GM23338 (cell line): ENCODE data around the gene SLC47A1. TPM values are rescaled to one million over a fixed set of nuclear protein-coding genes. Genes with fewer than 3 reads are reported as not detected.

Experiments
- ATAC-seq: fragments of 200-7000 bp; cut with Tn5 transposase; 3 replicates; pipeline ENCODE4 v1.9.1; 2020
- DNase-seq: peaks from one replicate; pipeline ENCODE4 v3.0.0-alpha.2; 2015; ENCODE audit warnings: low spot score
- H2AFZ ChIP-seq: fragments of 200-600 bp; sonication (generic); 2 replicates; pipeline ENCODE4 v1.8.0; 2016; ENCODE audit warnings: antibody characterized with exemption, mild to moderate bottlenecking, moderate library complexity
- H3F3A ChIP-seq: fragments of 200-600 bp; sonication (generic); replicated peaks from 2 replicates; pipeline ENCODE4 v1.8.0; 2017; ENCODE audit warnings: antibody characterized with exemption, mixed run types, low read depth
- H3K27ac ChIP-seq: fragments of 200-600 bp; sonication (generic); 2 replicates; pipeline ENCODE4 v1.6.1; 2016; ENCODE audit warnings: low read depth
- H3K27me3 ChIP-seq: fragments of 200-600 bp; sonication (generic); 2 replicates; pipeline ENCODE4 v1.8.0; 2016; ENCODE audit warnings: mild to moderate bottlenecking, mixed run types, moderate library complexity; ENCODE audit not compliant: insufficient read depth
- H3K36me3 ChIP-seq: fragments of 200-600 bp; sonication (generic); 2 replicates; pipeline ENCODE4 v1.8.0; 2016; ENCODE audit warnings: mild to moderate bottlenecking; ENCODE audit not compliant: insufficient read depth
- H3K4me1 ChIP-seq: fragments of 200-600 bp; sonication (generic); 2 replicates; pipeline ENCODE4 v1.8.0; 2016; ENCODE audit warnings: mild to moderate bottlenecking, moderate library complexity; ENCODE audit not compliant: insufficient read depth
- H3K4me2 ChIP-seq: fragments of 200-600 bp; sonication (generic); 2 replicates; pipeline ENCODE4 v1.7.1; 2017; ENCODE audit warnings: mixed run types
- H3K4me3 ChIP-seq: fragments of 200-600 bp; sonication (generic); 2 replicates; pipeline ENCODE4 v1.6.1; 2016; ENCODE audit warnings: mixed run types
- H3K79me2 ChIP-seq: fragments of 200-600 bp; sonication (generic); replicated peaks from 2 replicates; pipeline ENCODE4 v1.8.0; 2017; ENCODE audit warnings: mild to moderate bottlenecking; ENCODE audit not compliant: insufficient read depth
- H3K9me2 ChIP-seq: fragments of 200-600 bp; sonication (generic); 2 replicates; pipeline ENCODE4 v1.8.0; 2017; ENCODE audit not compliant: insufficient read depth
- H4K20me1 ChIP-seq: fragments of 200-600 bp; sonication (generic); replicated peaks from 2 replicates; pipeline ENCODE4 v1.8.0; 2017; ENCODE audit warnings: mild to moderate bottlenecking; ENCODE audit not compliant: insufficient read depth
- H3K27ac Mint-ChIP-seq: 2 replicates; pipeline ENCODE4 v1.8.0; 2020; ENCODE audit warnings: inconsistent platforms, mild to moderate bottlenecking, moderate library complexity, mixed read lengths
- H3K27me3 Mint-ChIP-seq: 3 replicates; pipeline ENCODE4 v1.8.0; 2022; ENCODE audit warnings: low read depth, mild to moderate bottlenecking, moderate library complexity, mixed read lengths, inconsistent platforms; ENCODE audit not compliant: insufficient read depth, poor library complexity
- H3K36me3 Mint-ChIP-seq: 3 replicates; pipeline ENCODE4 v1.8.0; 2021; ENCODE audit warnings: low read depth, mild to moderate bottlenecking, inconsistent platforms, moderate library complexity, mixed read lengths
- H3K4me1 Mint-ChIP-seq: 3 replicates; pipeline ENCODE4 v1.8.0; 2020; ENCODE audit warnings: mild to moderate bottlenecking, inconsistent platforms, mixed read lengths
- H3K4me3 Mint-ChIP-seq: 3 replicates; pipeline ENCODE4 v1.8.0; 2021; ENCODE audit warnings: moderate library complexity, mild to moderate bottlenecking, inconsistent platforms, mixed read lengths
- H3K9me3 Mint-ChIP-seq: 3 replicates; pipeline ENCODE4 v1.8.0; 2020; ENCODE audit warnings: moderate library complexity, mild to moderate bottlenecking, inconsistent platforms, mixed read lengths
- CTCF ChIP-seq, 2 experiments: fragments of 200-600 bp in 1 of 2; sonication (generic) in 1 of 2; conservative IDR thresholded peaks; 2 replicates each; pipeline versions ENCODE4 v1.5.1 to v1.6.1; 2016 to 2017; ENCODE audit warnings: antibody characterized with exemption in 2 of 2, low read depth in 2 of 2, mild to moderate bottlenecking in 2 of 2, moderate library complexity in 1 of 2
- ETS1 ChIP-seq: IDR thresholded peaks from 2 replicates; pipeline ENCODE4 v1.6.1; 2016; ENCODE audit warnings: antibody characterized with exemption
- EZH2phosphoT487 ChIP-seq: fragments of 200-600 bp; sonication (generic); IDR thresholded peaks from one replicate; pipeline ENCODE4 v1.8.1; 2018; ENCODE audit warnings: antibody characterized with exemption; ENCODE audit not compliant: unreplicated experiment
- JUNB ChIP-seq: IDR thresholded peaks from one replicate; pipeline ENCODE4 v1.6.1; 2016; ENCODE audit warnings: antibody characterized with exemption; ENCODE audit not compliant: unreplicated experiment
- POLR2AphosphoS5 ChIP-seq: IDR thresholded peaks from 2 replicates; pipeline ENCODE4 v1.6.1; 2016; ENCODE audit warnings: antibody characterized with exemption, low read depth
- REST ChIP-seq: IDR thresholded peaks from one replicate; pipeline ENCODE4 v1.6.1; 2018; ENCODE audit warnings: antibody characterized with exemption; ENCODE audit not compliant: unreplicated experiment
- ZNF114 ChIP-seq: fragments of 250-450 bp; sonication (Bioruptor Pico); IDR thresholded peaks from 2 replicates; pipeline ENCODE4 v1.5.0; 2020; ENCODE audit warnings: mild to moderate bottlenecking, moderate library complexity
- ZNF462 ChIP-seq: fragments of 250-450 bp; sonication (Bioruptor Pico); IDR thresholded peaks from 2 replicates; pipeline ENCODE4 v1.5.0; 2020; ENCODE audit warnings: mild to moderate bottlenecking, moderate library complexity
- polyA plus RNA-seq: library from polyadenylated mRNA; unstranded; fragments of >200 nt; fragmentation: Nextera tagmentation; extraction: Ambion mirVana; gene quantifications from 2 replicates; pipeline ENCODE4 v1.2.1, GENCODE V29; 2016
- total RNA-seq: library from RNA; depleted of rRNA; stranded (reverse); fragments of >200 nt; shearing (Covaris generic); gene quantifications from 2 replicates; pipeline ENCODE4 v1.2.3, GENCODE V29; 2014

SLC47A1 gene
- total and polyA plus RNA-seq, 2 experiments from 2014 or later, result 0.53 to 1.9 TPM

GRCh38 chr17:19495828-19496528 is 37.7 kb upstream of the SLC47A1 start (continued):
- no peak for TF ChIP-seq ZNF462
- TF ChIP-seq CTCF (conservative IDR thresholded peaks at IDR 0.05; ENCODE audit: low read depth in 2 of 2), result no peak
- TF ChIP-seq ZNF114 (CRISPR knock-in tag), result no peak
- no peak for TF ChIP-seq EZH2phosphoT487
- no peak for TF ChIP-seq POLR2AphosphoS5

GRCh38 chr17:19497624-19498023 is 36.0 kb upstream of the SLC47A1 start:
- H4K20me1 ChIP-seq, result no peaks in the 10 kb centered on the region
- no peaks in the 10 kb centered on the region for H3K27me3 ChIP-seq
- H3K4me2 ChIP-seq, result no peak overlapping the region
- no peak overlapping the region for H2AFZ ChIP-seq
- Mint-ChIP-seq H3K27me3 (peaks cover 10% of the 10 kb centered on the region), H3K9me3 (no peaks in the 10 kb centered on the region; the same call in 2 of the 3 replicates), H3K36me3 (no peaks in the 10 kb centered on the region; the same call in 2 of the 3 replicates), H3K4me3 (no peak overlapping the region), H3K4me1 (peaks cover 13% of the 10 kb centered on the region), H3K27ac (no peak overlapping the region)
- H3K9me2 ChIP-seq, result no peaks in the 10 kb centered on the region
- H3K27ac ChIP-seq, result no peak overlapping the region
- no peak overlapping the region for H3K4me3 ChIP-seq
- H3F3A ChIP-seq, result 0 out of 2 replicates have a peak, but pooled peaks cover 2% of the 10 kb centered on the region
- peaks cover 20% of the 10 kb centered on the region for H3K4me1 ChIP-seq
- DNase-seq (no peak), ATAC-seq (no peak)
- no peaks in the 10 kb centered on the region for H3K36me3 ChIP-seq
- H3K79me2 ChIP-seq, result no peaks in the 10 kb centered on the region
- TF ChIP-seq EZH2phosphoT487 (no peak), REST (no peak), ZNF114 (CRISPR knock-in tag) (no peak), POLR2AphosphoS5 (no peak), JUNB (no peak), ETS1 (no peak), CTCF (conservative IDR thresholded peaks at IDR 0.05; ENCODE audit: low read depth in 2 of 2) (no peak)
